OCI-LY3 (cell line): ENCODE results near the gene VWC2L.

ENCODE experiments used
- EZH2phosphoT487 ChIP-seq: fragments of 200-600 bp; shearing (Covaris generic); IDR thresholded peaks from 2 replicates; pipeline ENCODE4 v1.6.1; 2018; ENCODE audit warnings: antibody characterized with exemption, mixed run types, low read depth
- TF ChIP-seq, protein P1 (sequence below): fragments of 200-600, 300-600 bp; sonication (generic); IDR thresholded peaks from 2 replicates; pipeline ENCODE4 v1.5.1; 2014; ENCODE audit warnings: antibody characterized with exemption, low read length, low read depth

DNA sequence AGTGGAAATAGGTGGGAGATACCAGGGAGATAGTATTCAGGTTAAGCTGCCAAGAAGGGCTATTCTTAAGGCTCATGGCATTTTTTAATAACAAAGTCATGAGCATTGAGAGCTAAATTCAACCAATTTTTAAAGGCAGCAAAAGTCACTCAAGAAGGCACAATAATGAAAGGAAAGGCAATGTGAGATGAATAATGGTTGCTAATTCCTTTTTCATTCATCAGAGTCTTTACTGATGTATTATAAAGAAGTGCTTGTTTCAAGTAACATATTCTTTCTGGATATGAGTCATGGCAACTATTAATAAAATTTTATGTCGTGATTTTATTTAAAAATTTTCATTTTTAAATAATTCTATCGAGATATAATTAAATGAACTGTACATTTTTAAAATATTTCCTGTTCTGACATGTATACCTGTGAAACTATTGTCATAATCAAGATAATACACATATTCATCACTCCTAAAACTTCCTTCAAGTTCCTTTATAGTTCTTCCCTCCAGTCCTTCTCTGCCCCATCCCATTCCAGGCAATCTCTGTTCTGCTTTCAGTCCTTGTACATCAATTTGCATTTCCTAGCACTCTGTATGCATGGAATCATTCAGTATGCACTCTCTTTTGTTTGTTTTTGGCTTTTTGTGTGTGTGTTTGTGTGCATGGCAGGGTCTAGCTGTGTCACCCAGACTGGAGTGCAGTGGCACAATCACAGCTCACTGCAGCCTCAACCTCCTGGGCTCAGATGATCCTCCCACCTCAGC is 40.8 kb downstream of the VWC2L start:
- TF ChIP-seq, protein P1, sequence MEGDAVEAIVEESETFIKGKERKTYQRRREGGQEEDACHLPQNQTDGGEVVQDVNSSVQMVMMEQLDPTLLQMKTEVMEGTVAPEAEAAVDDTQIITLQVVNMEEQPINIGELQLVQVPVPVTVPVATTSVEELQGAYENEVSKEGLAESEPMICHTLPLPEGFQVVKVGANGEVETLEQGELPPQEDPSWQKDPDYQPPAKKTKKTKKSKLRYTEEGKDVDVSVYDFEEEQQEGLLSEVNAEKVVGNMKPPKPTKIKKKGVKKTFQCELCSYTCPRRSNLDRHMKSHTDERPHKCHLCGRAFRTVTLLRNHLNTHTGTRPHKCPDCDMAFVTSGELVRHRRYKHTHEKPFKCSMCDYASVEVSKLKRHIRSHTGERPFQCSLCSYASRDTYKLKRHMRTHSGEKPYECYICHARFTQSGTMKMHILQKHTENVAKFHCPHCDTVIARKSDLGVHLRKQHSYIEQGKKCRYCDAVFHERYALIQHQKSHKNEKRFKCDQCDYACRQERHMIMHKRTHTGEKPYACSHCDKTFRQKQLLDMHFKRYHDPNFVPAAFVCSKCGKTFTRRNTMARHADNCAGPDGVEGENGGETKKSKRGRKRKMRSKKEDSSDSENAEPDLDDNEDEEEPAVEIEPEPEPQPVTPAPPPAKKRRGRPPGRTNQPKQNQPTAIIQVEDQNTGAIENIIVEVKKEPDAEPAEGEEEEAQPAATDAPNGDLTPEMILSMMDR: no peak
- TF ChIP-seq EZH2phosphoT487: no peak
